HEK293 (cell line): ENCODE data around the gene HDLBP.

Source experiments
- BCL11B ChIP-seq: fragments of 450-650 bp; formaldehyde crosslinking; IDR thresholded peaks from 2 replicates; pipeline ENCODE4 v1.5.1; 2016; ENCODE audit warnings: low read depth, missing biosample characterization, missing genetic modification characterization
- GLI2 ChIP-seq: fragments of 450-650 bp; formaldehyde crosslinking; IDR thresholded peaks from 2 replicates; pipeline ENCODE4; 2017; ENCODE audit warnings: missing biosample characterization, missing genetic modification characterization, low read depth, borderline replicate concordance
- SETDB1 ChIP-seq: IDR thresholded peaks from one replicate; pipeline ENCODE4 v1.6.1; 2017; ENCODE audit warnings: mild to moderate bottlenecking, low read length, moderate library complexity, mixed read lengths; ENCODE audit not compliant: insufficient read length
- ZNF184 ChIP-seq: fragments of 450-650 bp; IDR thresholded peaks from 2 replicates; pipeline ENCODE4 v1.5.1; 2018; ENCODE audit warnings: missing biosample characterization, mild to moderate bottlenecking, missing genetic modification characterization
- ZNF274 ChIP-seq, 2 experiments: fragments of 200-500 bp in 1 of 2; fragments of 450-650 bp in 1 of 2; sonication (Bioruptor generic) in 1 of 2; formaldehyde crosslinking in 1 of 2; IDR thresholded peaks; 2 replicates each; pipeline versions ENCODE4 v1.5.1 to v1.6.1; 2014 to 2016; ENCODE audit warnings: borderline replicate concordance in 1 of 2, inconsistent platforms in 1 of 2, low read length in 1 of 2, missing biosample characterization in 1 of 2, missing genetic modification characterization in 1 of 2
- TF ChIP-seq, protein P1 (sequence below): fragments of 450-650 bp; formaldehyde crosslinking; IDR thresholded peaks from 2 replicates; pipeline ENCODE4 v1.5.1; 2016; ENCODE audit warnings: missing biosample characterization, missing genetic modification characterization

DNA sequence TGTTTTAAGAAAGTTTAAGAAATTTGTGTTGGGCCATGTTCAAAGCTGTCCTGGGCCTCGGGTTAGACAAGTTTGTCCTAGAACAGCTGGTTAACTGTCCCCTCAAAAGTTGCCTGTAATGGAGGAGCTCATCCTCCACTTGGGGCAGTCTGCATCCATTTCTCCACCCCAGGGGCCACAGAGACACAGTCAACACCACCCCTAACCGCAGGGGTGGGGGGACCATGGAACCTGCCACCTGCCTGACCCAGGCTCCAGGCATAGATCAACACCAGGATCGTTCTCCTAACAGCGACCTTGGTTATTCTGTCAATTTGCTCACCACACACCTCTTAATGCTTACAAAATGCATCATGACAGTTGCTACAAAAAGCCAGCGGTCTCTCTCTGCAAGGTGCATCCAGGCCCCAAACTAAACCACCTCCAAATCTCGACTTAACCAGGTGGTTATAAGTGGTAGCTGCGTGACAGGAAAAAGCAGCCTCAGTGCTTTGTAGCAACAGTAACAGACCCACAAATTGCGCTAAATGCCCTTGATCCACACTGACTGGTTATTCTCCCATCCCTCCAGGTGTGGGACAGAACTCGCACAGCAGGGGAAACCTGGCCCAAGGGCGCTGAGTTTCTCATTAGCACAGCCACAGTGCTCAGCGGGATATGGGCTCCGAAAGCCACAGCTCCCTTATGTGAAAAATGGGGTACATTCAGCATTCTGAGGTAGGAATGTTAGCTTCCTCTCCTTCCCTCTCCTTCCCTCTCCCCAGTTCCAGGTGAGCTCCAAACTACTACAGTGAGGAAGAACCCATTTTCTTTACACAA is 48.0 kb downstream of the HDLBP start:
- TF ChIP-seq ZNF184 (tag by site-specific recombination) (no peak), GLI2 (no peak), BCL11B (tag by site-specific recombination) (no peak), SETDB1 (no peak), ZNF274 (IDR thresholded peaks at IDR 0.05; ENCODE audit: low read length) (no peak), ZNF274 (tag by site-specific recombination; IDR thresholded peaks at IDR 0.05; ENCODE audit: borderline replicate concordance) (no peak)
- TF ChIP-seq, protein P1, sequence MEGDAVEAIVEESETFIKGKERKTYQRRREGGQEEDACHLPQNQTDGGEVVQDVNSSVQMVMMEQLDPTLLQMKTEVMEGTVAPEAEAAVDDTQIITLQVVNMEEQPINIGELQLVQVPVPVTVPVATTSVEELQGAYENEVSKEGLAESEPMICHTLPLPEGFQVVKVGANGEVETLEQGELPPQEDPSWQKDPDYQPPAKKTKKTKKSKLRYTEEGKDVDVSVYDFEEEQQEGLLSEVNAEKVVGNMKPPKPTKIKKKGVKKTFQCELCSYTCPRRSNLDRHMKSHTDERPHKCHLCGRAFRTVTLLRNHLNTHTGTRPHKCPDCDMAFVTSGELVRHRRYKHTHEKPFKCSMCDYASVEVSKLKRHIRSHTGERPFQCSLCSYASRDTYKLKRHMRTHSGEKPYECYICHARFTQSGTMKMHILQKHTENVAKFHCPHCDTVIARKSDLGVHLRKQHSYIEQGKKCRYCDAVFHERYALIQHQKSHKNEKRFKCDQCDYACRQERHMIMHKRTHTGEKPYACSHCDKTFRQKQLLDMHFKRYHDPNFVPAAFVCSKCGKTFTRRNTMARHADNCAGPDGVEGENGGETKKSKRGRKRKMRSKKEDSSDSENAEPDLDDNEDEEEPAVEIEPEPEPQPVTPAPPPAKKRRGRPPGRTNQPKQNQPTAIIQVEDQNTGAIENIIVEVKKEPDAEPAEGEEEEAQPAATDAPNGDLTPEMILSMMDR (tag by site-specific recombination): no peak
